Smooth muscle cell (in vitro differentiated cells): ENCODE measurements around the gene EMX2. TPM values are rescaled to one million over a fixed set of nuclear protein-coding genes. Genes with fewer than 3 reads are reported as not detected.

Experiments
- DNase-seq: peaks from one replicate; lab custom pipeline; 2025; ENCODE audit not compliant: unreplicated experiment; lab: John Stamatoyannopoulos, UW
- H2AFZ ChIP-seq: fragments of 200-600 bp; sonication (generic); 2 replicates; pipeline ENCODE4 v1.6.0; 2016; ENCODE audit warnings: antibody characterized with exemption, low read depth, mild to moderate bottlenecking
- H3F3A ChIP-seq: fragments of 200-600 bp; sonication (generic); 2 replicates; pipeline ENCODE4 v1.6.0; 2017; ENCODE audit warnings: antibody characterized with exemption, low read depth
- H3K27ac ChIP-seq: fragments of 200-600 bp; sonication (generic); 2 replicates; pipeline ENCODE4 v1.5.1; 2016; ENCODE audit warnings: low read depth, mild to moderate bottlenecking
- H3K27me3 ChIP-seq: fragments of 200-600 bp; sonication (generic); 2 replicates; pipeline ENCODE4 v1.6.1; 2016; ENCODE audit warnings: low read depth, mild to moderate bottlenecking
- H3K36me3 ChIP-seq: fragments of 200-600 bp; sonication (generic); 2 replicates; pipeline ENCODE4 v1.5.1; 2016; ENCODE audit warnings: low read depth
- H3K4me1 ChIP-seq: fragments of 200-600 bp; sonication (generic); 2 replicates; pipeline ENCODE4 v1.5.1; 2016; ENCODE audit warnings: low read depth
- H3K4me2 ChIP-seq: fragments of 200-600 bp; sonication (generic); 2 replicates; pipeline ENCODE4 v1.6.0; 2016; ENCODE audit warnings: mild to moderate bottlenecking
- H3K4me3 ChIP-seq: fragments of 200-600 bp; sonication (generic); 2 replicates; pipeline ENCODE4 v1.5.1; 2016; ENCODE audit warnings: mild to moderate bottlenecking
- H3K79me2 ChIP-seq: fragments of 200-600 bp; sonication (generic); 2 replicates; pipeline ENCODE4 v1.6.0; 2016; ENCODE audit warnings: low read depth, mild to moderate bottlenecking
- H3K9ac ChIP-seq: fragments of 200-600 bp; sonication (generic); 2 replicates; pipeline ENCODE4 v1.6.0; 2016; ENCODE audit warnings: low read depth
- H3K9me3 ChIP-seq: fragments of 200-600 bp; sonication (generic); replicated peaks from 2 replicates; pipeline ENCODE4 v1.5.1; 2016; ENCODE audit warnings: low read depth
- H4K20me1 ChIP-seq: fragments of 200-600 bp; sonication (generic); 2 replicates; pipeline ENCODE4 v1.6.0; 2016; ENCODE audit warnings: low read depth
- CTCF ChIP-seq: fragments of 200-600 bp; sonication (generic); IDR thresholded peaks from 2 replicates; pipeline ENCODE4 v1.5.1; 2017; ENCODE audit warnings: borderline replicate concordance, mild to moderate bottlenecking, antibody characterized with exemption; ENCODE audit not compliant: insufficient read depth, poor library complexity, severe bottlenecking
- WGBS: methylation state at CpG from one replicate; pipeline ENCODE4 v1.1.7; 2016; ENCODE audit warnings: low lambda C conversion rate; 5-methylcytosine and 5-hydroxymethylcytosine counted together
- polyA plus RNA-seq: library from polyadenylated mRNA; unstranded; fragments of >200 nt; fragmentation: Nextera tagmentation; extraction: Ambion mirVana; gene quantifications from 2 replicates; pipeline ENCODE4 v1.2.1, GENCODE V29; 2016
- total RNA-seq: library from RNA; depleted of rRNA; stranded (reverse); fragments of >200 nt; gene quantifications from 2 replicates; pipeline ENCODE4 v1.2.3, GENCODE V29; 2014

EMX2 gene
- total and polyA plus RNA-seq, 2 experiments from 2014 or later = 0.27 TPM; not detected in 1

- TF ChIP-seq CTCF = no peak
- Histone ChIP-seq H3K36me3 (no peaks in the 10 kb centered on the region), H3K4me2 (no peak overlapping the region), H3K79me2 (no peaks in the 10 kb centered on the region), H3K9ac (no peak overlapping the region), H4K20me1 (no peaks in the 10 kb centered on the region), H2AFZ (no peak overlapping the region), H3K9me3 (no peaks in the 10 kb centered on the region), H3F3A (no peaks in the 10 kb centered on the region), H3K27ac (no peak overlapping the region), H3K4me1 (no peaks in the 10 kb centered on the region), H3K27me3 (no peaks in the 10 kb centered on the region), H3K4me3 (no peak overlapping the region)
- 94% methylated on average over 4 of the region's 4 CpGs for WGBS
- DNase-seq = no peak
Measured at GRCh38 chr10:117591043-117591442, 48.5 kb downstream of the EMX2 start.

- H3K4me2 ChIP-seq = no peak overlapping the region
- no peaks in the 10 kb centered on the region for H4K20me1 ChIP-seq
Measured at GRCh38 chr10:117594722-117595121, 52.2 kb downstream of the EMX2 start.

GRCh38 chr10:117596706-117597105 lies 54.2 kb downstream of the EMX2 start:
- Histone ChIP-seq H2AFZ (no peak overlapping the region), H4K20me1 (no peaks in the 10 kb centered on the region), H3K27ac (no peak overlapping the region), H3K36me3 (no peaks in the 10 kb centered on the region), H3K4me1 (no peaks in the 10 kb centered on the region), H3F3A (no peaks in the 10 kb centered on the region), H3K27me3 (no peaks in the 10 kb centered on the region), H3K79me2 (no peaks in the 10 kb centered on the region), H3K4me3 (no peak overlapping the region), H3K9me3 (no peaks in the 10 kb centered on the region), H3K4me2 (peak overlapping the region; percentile 6), H3K9ac (no peak overlapping the region)
- TF ChIP-seq CTCF = no peak
- DNase-seq = no peak
- 30% methylated on average over 6 of the region's 6 CpGs for WGBS

More at GRCh38 chr10:117594722-117595121, 52.2 kb downstream of the EMX2 start:
- H3K79me2 ChIP-seq = no peaks in the 10 kb centered on the region
- no peaks in the 10 kb centered on the region for H3K9me3 ChIP-seq
- no peaks in the 10 kb centered on the region for H3K27me3 ChIP-seq
- no peak overlapping the region for H3K9ac ChIP-seq
- no peaks in the 10 kb centered on the region for H3F3A ChIP-seq
- no peak for TF ChIP-seq CTCF
- 54% methylated on average over 5 of the region's 5 CpGs for WGBS
- no peak overlapping the region for H3K4me3 ChIP-seq
- no peak overlapping the region for H3K27ac ChIP-seq
- H2AFZ ChIP-seq = no peak overlapping the region
- H3K4me1 ChIP-seq = no peaks in the 10 kb centered on the region
- DNase-seq = no peak
- H3K36me3 ChIP-seq = no peaks in the 10 kb centered on the region

GRCh38 chr10:117597216-117597615 lies 54.7 kb downstream of the EMX2 start:
- Histone ChIP-seq H2AFZ (no peak overlapping the region), H3K27me3 (no peaks in the 10 kb centered on the region), H3K79me2 (no peaks in the 10 kb centered on the region), H3K9me3 (no peaks in the 10 kb centered on the region), H3F3A (no peaks in the 10 kb centered on the region), H4K20me1 (no peaks in the 10 kb centered on the region), H3K4me3 (no peak overlapping the region), H3K27ac (no peak overlapping the region), H3K4me1 (no peaks in the 10 kb centered on the region), H3K4me2 (peak overlapping the region; percentile 6), H3K9ac (no peak overlapping the region), H3K36me3 (no peaks in the 10 kb centered on the region)
- no peak for DNase-seq
- no peak for TF ChIP-seq CTCF
